ENCODE data around the gene PGAP3.

Gene PGAP3

DNA sequence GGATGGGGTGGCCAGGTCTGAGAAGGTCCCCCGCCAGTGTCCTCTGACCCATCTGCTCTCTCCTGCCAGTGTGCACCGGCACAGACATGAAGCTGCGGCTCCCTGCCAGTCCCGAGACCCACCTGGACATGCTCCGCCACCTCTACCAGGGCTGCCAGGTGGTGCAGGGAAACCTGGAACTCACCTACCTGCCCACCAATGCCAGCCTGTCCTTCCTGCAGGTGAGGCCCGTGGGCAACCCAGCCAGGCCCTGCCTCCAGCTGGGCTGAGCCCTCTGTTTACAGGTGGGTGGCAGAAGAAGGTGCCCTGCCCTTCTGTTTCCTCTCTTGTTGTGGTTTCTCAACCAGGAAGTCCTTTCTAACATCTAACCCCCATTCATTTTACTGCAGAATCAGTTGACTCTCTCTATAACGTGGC lies 19.1 kb upstream of the PGAP3 start:
- Histone ChIP-seq H3K36me3 (replicated peaks; ENCODE audit: insufficient read depth, low read length) (no peaks in the 10 kb centered on the region), H3K9me2 (replicated peaks; ENCODE audit: insufficient read depth, low read length) (no peaks in the 10 kb centered on the region), H2AFZ (ENCODE audit: low read length) (peak overlapping the region; percentile 68), H4K20me1 (ENCODE audit: insufficient read depth, low read length) (no peaks in the 10 kb centered on the region), H3K9me3 (replicated peaks; ENCODE audit: insufficient read depth, low read length) (no peaks in the 10 kb centered on the region), H3K79me2 (ENCODE audit: low read length) (no peaks in the 10 kb centered on the region), H3K4me2 (ENCODE audit: low read depth, low read length) (no peak overlapping the region), H3K27ac (ENCODE audit: low read length) (no peak overlapping the region), H3F3A (ENCODE audit: insufficient read depth, low read length) (no peaks in the 10 kb centered on the region), H3K4me3 (ENCODE audit: low read length) (no peak overlapping the region), H3K4me1 (ENCODE audit: low read length) (peaks cover 27% of the 10 kb centered on the region), H3K27me3 (replicated peaks; ENCODE audit: insufficient read depth, low read length) (no peaks in the 10 kb centered on the region), H3K9ac (ENCODE audit: low read length) (no peak overlapping the region)
- TF ChIP-seq EZH2 (optimal IDR thresholded peaks at IDR 0.05; ENCODE audit: low read depth, low read length) (no peak), EZH2phosphoT487 (IDR thresholded peaks at IDR 0.05; ENCODE audit: low read length) (no peak), CTCF (IDR thresholded peaks at IDR 0.05; ENCODE audit: low read length) (no peak)
- DNase-seq, result peak; percentile 46

DNA sequence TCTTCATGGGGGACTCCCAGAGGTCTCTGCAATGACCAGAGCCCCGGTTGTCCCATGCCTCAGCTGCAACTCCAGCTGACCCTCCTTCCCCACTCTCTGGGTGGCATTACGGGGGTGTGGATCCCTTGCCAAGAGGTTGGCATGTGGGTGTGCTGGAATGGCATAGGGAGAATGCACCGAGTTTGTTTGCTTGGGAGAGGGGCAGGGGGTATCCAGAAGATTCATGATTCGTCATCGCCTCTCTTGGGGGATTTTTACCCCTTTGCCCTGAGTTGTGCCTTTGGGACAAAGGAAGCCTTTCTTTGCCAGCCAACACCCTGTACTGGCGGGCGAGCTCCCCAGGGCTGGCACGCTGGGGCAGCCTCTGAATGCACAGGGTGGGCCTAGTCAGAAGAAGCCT lies 18.5 kb upstream of the PGAP3 start:
- H3K9me2 ChIP-seq (replicated peaks; ENCODE audit: insufficient read depth, low read length), result no peaks in the 10 kb centered on the region
- TF ChIP-seq EZH2 (optimal IDR thresholded peaks at IDR 0.05; ENCODE audit: low read depth, low read length) (no peak), EZH2phosphoT487 (IDR thresholded peaks at IDR 0.05; ENCODE audit: low read length) (no peak), CTCF (IDR thresholded peaks at IDR 0.05; ENCODE audit: low read length) (no peak)
- H3K27ac ChIP-seq (ENCODE audit: low read length), result no peak overlapping the region
- no peak overlapping the region for H3K9ac ChIP-seq (ENCODE audit: low read length)
- H3K27me3 ChIP-seq (replicated peaks; ENCODE audit: insufficient read depth, low read length), result no peaks in the 10 kb centered on the region
- no peaks in the 10 kb centered on the region for H3K79me2 ChIP-seq (ENCODE audit: low read length)
- no peaks in the 10 kb centered on the region for H4K20me1 ChIP-seq (ENCODE audit: insufficient read depth, low read length)
- H3K4me3 ChIP-seq (ENCODE audit: low read length), result no peak overlapping the region
- H3K4me1 ChIP-seq (ENCODE audit: low read length), result peaks cover 27% of the 10 kb centered on the region
- H3K9me3 ChIP-seq (replicated peaks; ENCODE audit: insufficient read depth, low read length), result no peaks in the 10 kb centered on the region
- H2AFZ ChIP-seq (ENCODE audit: low read length), result no peak overlapping the region
- no peaks in the 10 kb centered on the region for H3F3A ChIP-seq (ENCODE audit: insufficient read depth, low read length)
- no peaks in the 10 kb centered on the region for H3K36me3 ChIP-seq (replicated peaks; ENCODE audit: insufficient read depth, low read length)
- H3K4me2 ChIP-seq (ENCODE audit: low read depth, low read length), result no peak overlapping the region
- DNase-seq, result no peak

DNA sequence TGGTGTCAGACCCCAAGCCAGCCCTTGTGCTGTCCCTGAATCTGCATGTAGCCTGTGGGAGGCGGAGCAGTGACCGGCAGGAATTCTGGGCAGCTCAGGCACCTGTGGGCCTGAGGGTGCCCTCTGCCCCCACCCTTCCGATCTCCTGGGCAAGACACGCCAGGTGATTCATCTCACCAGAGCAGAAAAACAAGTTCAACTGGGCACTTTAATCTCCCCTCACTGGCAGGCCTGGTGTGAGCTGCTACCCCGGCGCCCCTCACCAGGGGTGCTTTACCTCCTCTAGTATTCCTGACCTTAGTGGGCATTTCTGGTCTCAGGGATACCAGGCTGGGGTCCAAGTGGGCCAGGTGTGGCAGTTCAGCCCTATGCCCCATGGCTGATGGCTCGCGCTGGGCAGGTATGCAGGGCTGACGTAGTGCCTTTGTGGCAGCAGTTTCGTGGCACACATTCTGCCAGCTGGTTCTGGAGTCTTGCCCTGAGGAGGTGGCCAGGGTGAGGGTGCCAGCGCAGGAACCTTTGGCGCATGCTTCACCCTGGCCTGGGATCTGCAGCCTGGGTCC lies 18.0 kb upstream of the PGAP3 start:
- no peak overlapping the region for H3K4me3 ChIP-seq (ENCODE audit: low read length)
- H3K9ac ChIP-seq (ENCODE audit: low read length), result no peak overlapping the region
- H3K9me2 ChIP-seq (replicated peaks; ENCODE audit: insufficient read depth, low read length), result no peaks in the 10 kb centered on the region
- no peaks in the 10 kb centered on the region for H3K36me3 ChIP-seq (replicated peaks; ENCODE audit: insufficient read depth, low read length)
- H3K27ac ChIP-seq (ENCODE audit: low read length), result no peak overlapping the region
- no peaks in the 10 kb centered on the region for H4K20me1 ChIP-seq (ENCODE audit: insufficient read depth, low read length)
- no peaks in the 10 kb centered on the region for H3F3A ChIP-seq (ENCODE audit: insufficient read depth, low read length)
- H3K4me2 ChIP-seq (ENCODE audit: low read depth, low read length), result no peak overlapping the region
- no peaks in the 10 kb centered on the region for H3K27me3 ChIP-seq (replicated peaks; ENCODE audit: insufficient read depth, low read length)
- H3K4me1 ChIP-seq (ENCODE audit: low read length), result peaks cover 27% of the 10 kb centered on the region
- H3K79me2 ChIP-seq (ENCODE audit: low read length), result no peaks in the 10 kb centered on the region
- TF ChIP-seq CTCF (IDR thresholded peaks at IDR 0.05; ENCODE audit: low read length) (no peak), EZH2 (optimal IDR thresholded peaks at IDR 0.05; ENCODE audit: low read depth, low read length) (no peak), EZH2phosphoT487 (IDR thresholded peaks at IDR 0.05; ENCODE audit: low read length) (no peak)
- no peaks in the 10 kb centered on the region for H3K9me3 ChIP-seq (replicated peaks; ENCODE audit: insufficient read depth, low read length)
- no peak overlapping the region for H2AFZ ChIP-seq (ENCODE audit: low read length)
- DNase-seq, result no peak

Measured in MM.1S (cell line).